IPS-NIHi7 (cell line): ENCODE measurements around the gene GSX2.
A peak's percentile ranks its signal among the peaks of the same experiment; 100 is the strongest.
"Not testable (repeated sequence)": the region's sequence is repeated elsewhere in the genome, so short reads cannot be mapped to it uniquely, and the experiment has no call there.

Source experiments
- DNase-seq: peaks from one replicate; pipeline ENCODE4 v3.0.0; 2012; ENCODE audit warnings: mixed read lengths; ENCODE audit errors: extremely low spot score

The GSX2 gene

DNA sequence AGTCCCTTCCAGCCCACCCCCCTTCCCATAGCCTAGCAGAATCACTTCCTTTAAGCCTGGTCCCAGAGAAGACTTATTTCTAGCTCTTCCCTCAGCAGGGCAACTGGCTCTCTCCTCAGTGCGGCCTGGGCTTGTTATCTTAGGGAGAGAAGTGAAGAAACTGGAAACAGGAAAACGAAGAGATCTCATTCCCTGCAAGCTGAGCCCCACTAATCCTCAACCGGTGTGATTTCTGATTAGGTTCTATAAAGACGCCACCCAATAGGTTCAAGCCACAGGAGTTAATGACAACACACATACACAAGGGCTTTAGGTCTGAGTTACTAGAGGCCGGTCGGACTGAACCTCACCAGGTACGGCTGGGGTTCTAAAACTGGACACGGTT is 3.2 kb downstream of the GSX2 start:
- DNase-seq: peak; percentile 23

DNA sequence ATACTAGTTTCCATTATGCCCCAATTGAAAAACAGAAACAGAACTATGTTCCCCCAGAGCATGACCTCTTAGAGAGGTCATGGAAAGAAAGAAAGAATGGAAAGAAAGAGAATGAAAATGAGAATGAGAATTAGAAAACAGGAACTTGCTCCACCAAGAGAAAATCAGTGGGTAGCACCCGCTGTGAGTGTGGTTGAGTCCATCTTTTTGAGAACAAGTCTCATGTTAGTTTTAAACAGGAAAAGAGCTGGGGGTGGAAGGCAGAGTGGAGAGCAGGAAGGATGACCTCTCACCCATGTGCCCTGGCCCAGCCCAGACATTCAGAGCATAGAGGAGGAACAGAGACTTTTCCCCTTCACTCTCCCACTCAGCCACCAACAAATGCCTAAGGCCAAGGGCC is 4.9 kb downstream of the GSX2 start:
- no peak for DNase-seq

- peak; percentile 29 for DNase-seq
Observed at GRCh38 chr4:54107951-54108748, 8.2 kb downstream of the GSX2 start.

GRCh38 chr4:54109241-54110018 is 9.5 kb downstream of the GSX2 start:
- no peak for DNase-seq

GRCh38 chr4:54110019-54110416 is 10.1 kb downstream of the GSX2 start:
- no peak for DNase-seq

DNA sequence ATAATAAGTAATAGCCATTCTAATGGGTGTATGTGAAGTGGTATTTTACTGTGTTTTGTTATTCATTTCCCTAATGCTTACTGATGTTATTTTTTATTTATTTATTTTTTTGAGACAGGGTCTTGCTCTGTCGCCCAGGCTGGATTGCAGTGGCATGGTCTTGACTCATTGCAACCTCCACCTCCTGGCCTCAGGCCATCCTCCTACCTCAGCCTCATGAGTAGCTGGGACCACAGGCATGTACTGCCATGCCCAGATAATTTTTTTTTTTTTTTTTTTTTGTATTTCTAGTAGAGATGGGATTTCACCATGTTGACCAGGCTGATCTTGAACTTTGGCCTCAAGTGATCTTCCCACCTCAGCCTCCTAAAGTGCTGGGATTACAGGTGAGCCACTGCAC is 13.2 kb downstream of the GSX2 start:
- DNase-seq: not testable (repeated sequence)

DNA sequence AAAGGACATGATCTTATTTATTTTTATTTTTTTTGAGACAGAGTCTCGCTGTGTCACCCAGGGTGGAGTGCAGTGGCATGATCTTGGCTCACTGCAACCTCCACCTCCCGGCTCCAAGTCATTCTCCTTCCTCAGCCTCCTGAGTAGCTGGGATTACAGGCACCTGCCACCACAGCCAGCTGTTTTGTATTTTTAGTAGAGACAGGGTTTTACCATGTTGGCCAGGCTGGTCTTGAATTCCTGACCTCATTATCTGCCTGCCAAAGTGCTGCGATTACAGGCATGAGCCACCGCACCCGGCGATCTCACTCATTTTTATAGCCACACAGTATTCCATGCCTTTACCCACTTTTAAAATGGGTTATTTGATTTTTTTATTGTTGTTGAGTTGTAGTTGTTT is 16.3 kb downstream of the GSX2 start:
- not testable (repeated sequence) for DNase-seq

- no peak for DNase-seq
Observed at GRCh38 chr4:54118850-54119589, 19.1 kb downstream of the GSX2 start.

DNA sequence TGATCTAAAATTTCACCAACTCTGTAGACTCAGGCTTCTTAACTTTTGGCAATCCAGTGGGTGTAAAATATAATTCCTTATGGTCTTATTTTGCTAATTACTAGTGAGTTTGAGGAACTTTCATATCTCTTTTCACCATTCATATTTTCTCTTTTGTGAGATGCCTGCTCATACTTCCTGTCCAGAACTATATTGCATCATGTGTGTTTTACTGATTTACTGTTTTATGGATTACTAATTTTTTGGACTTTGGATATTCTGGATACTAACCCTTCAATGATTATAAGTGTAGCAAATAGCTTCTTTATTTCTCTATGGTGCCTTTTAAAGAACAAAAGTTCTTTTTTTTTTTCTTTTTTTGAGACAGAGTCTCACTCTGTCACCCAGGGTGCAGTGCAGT is 20.6 kb downstream of the GSX2 start:
- no peak for DNase-seq

DNA sequence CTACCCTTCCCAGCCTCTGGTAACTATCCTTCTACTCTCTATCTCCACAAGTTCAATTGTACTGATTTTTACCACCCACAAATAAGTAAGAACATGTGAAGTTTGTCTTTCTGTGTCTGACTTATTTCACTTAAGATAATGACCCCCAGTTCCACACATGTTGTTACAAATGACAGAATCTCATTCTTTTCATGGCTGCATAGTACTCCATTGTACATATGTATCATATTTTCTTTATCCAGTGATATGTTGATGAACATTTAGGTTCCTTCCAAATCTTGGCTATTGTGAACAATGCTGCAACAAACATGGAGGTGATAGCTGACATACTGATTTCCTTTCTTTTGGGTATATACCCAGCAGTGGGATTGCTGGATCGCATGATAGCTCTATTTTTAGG is 27.7 kb downstream of the GSX2 start:
- DNase-seq: no peak

- DNase-seq: not testable (repeated sequence)
Observed at GRCh38 chr4:54128694-54129093, 28.7 kb downstream of the GSX2 start.

DNA sequence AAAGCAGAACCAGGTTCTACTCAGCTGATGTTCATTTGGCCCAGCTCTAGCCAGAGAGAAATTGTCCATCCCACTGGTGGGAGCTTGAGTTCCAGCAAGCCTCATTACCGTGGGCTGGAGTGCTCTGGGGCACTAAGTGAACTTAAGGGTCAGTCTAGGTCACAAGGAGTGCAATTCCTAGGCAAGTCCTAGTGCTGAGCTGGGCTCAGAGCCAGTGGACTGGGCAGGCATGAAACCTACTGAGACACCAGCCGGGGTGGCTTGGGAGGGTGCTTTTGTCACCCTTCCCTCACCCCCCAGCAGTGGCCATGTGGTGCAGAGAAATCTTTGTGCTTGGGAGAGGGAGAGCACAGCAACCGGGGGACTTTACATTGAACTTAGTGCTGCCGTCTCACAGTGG is 39.4 kb downstream of the GSX2 start:
- no peak for DNase-seq

DNA sequence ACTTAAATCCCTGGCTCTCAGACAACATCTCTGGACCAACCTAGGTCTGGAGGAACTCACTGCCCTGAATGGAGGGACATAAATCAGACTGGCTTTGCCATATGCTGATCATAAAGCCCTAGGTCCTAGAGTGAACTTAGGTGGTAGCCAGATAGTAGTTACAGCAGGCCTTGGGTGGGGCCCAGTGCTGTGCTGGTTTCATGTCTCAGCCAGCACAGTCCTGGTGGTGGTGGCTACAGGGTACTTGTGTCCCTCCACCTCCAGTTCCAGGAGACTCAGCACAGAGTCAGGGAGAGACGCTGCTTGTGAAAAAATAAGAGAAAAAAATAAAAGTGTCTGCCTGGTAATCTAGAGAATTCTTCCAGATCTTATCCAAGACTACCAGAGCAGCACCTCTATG is 40.3 kb downstream of the GSX2 start:
- no peak for DNase-seq

GRCh38 chr4:54144199-54144598 is 44.2 kb downstream of the GSX2 start:
- DNase-seq: no peak

DNA sequence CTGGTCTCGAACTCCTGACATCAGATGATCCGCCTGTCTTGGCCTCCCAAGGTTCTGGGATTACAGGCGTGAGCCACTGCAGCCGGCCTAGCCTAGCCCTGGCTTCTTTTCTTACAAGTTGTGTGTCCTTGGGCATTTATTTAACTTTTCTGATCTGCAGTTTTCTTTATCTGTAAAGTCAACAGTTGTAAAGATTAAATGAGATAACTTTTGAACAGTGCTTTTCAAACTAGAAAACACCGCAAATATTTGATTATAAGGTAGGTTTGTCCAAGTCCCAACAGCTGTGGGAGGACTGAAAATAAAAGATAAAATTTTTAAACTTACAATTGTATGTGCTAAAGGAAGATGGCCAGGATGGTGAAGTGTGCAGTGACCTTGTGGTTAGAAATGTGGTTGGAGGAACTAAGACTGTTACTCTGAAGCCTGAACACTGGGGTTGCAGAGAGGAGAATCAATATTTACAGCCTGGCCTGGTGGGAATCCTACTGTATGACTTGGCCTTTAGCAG is 44.8 kb downstream of the GSX2 start:
- no peak for DNase-seq

- DNase-seq: no peak
Observed at GRCh38 chr4:54146139-54146538, 46.2 kb downstream of the GSX2 start.

- DNase-seq: no peak
Observed at GRCh38 chr4:54149323-54149722, 49.4 kb downstream of the GSX2 start.
